ENCODE measurements around the gene NHLRC2. TPM values are rescaled to one million over a fixed set of nuclear protein-coding genes. Genes with fewer than 3 reads are reported as not detected.
A peak's percentile ranks its signal among the peaks of the same experiment; 100 is the strongest.

The NHLRC2 gene
- polyA plus RNA-seq, 3 donors: 2.8 to 6.9 (median 5.3) TPM

- 100% methylated on average over 1 of the region's 2 CpGs for WGBS (ENCODE audit: insufficient coverage)
- no peaks in the 10 kb centered on the region for H3K27me3 ChIP-seq (ENCODE audit: control insufficient read depth in 2 of 2, insufficient read depth in 2 of 2, low read length in 2 of 2)
- intact Hi-C loops (cut with micrococcal nuclease): no loop called here
- peaks cover 5% of the 10 kb centered on the region for H4K20me1 ChIP-seq (ENCODE audit: insufficient read depth, low read length)
- Mint-ChIP-seq H3K4me3 (no peak overlapping the region), H3K27ac (peak overlapping the region in 1 of 7 donors; percentile 48), H3K9me3 (peaks cover 0 to 2% (median 0%) of the 10 kb centered on the region in 7 donors), H3K36me3 (peaks cover 44 to 46% of the 10 kb centered on the region in 2 donors), H3K27me3 (ENCODE audit: low read depth in 3 of 3) (peaks cover 0 to 2% (median 0%) of the 10 kb centered on the region in 3 donors), H3K4me1 (peaks cover 7% of the 10 kb centered on the region)
- H3K4me2 ChIP-seq (replicated peaks; ENCODE audit: extremely low read depth, low read length, poor library complexity, severe bottlenecking): no peak overlapping the region
- H3K4me1 ChIP-seq (ENCODE audit: control insufficient read depth in 1 of 2, insufficient read depth in 2 of 2, low read length in 2 of 2): no peaks in the 10 kb centered on the region
- no peak overlapping the region for H3K9ac ChIP-seq (ENCODE audit: insufficient read depth, low read length, poor library complexity, severe bottlenecking)
- no peaks in the 10 kb centered on the region for H3K9me3 ChIP-seq (replicated peaks in 1 of 2; ENCODE audit: control insufficient read depth in 1 of 2, insufficient read depth in 1 of 2, low read length in 2 of 2)
- TF ChIP-seq CTCF (IDR thresholded peaks at IDR 0.05): no peak
- no peak overlapping the region for H3K4me3 ChIP-seq (replicated peaks in 1 of 3; ENCODE audit: low read depth in 2 of 3, low read length in 3 of 3)
- no peak overlapping the region for H2AFZ ChIP-seq (ENCODE audit: insufficient read depth, low read depth, low read length, poor library complexity, severe bottlenecking)
- peaks cover 23 to 67% of the 10 kb centered on the region in 2 donors for H3K36me3 ChIP-seq (replicated peaks in 1 of 2; ENCODE audit: control insufficient read depth in 1 of 2, insufficient read depth in 2 of 2, low read length in 2 of 2)
- no peak overlapping the region for H3K27ac ChIP-seq (ENCODE audit: low read depth in 1 of 2, low read length in 2 of 2)
- no peak for DNase-seq
- peaks cover 3% of the 10 kb centered on the region for H3K79me2 ChIP-seq (ENCODE audit: insufficient read depth, low read length)
Measured at GRCh38 chr10:113893570-113893969, 39.1 kb downstream of the NHLRC2 start.

DNA sequence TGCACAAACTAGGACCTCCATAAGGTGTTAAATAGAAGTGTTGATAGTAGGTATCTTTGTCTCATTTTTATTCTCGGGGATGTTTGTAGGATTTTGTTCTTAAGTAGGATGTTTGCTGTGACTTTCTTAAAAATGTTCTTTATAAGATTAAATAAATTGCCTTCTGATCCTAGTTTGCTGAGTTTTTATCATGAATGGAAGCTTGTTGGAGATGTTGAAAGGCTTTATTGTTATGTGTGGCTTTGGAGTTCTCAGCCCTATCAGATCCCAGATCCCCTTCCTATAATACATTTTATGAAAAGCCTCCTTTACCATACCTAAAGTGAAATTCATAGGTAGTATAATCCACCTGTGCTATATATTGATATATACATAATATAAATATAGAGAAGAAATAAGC, 40.1 kb downstream of the NHLRC2 start:
- no peak for DNase-seq
- Histone ChIP-seq H2AFZ (ENCODE audit: insufficient read depth, low read depth, low read length, poor library complexity, severe bottlenecking) (no peak overlapping the region), H3K4me3 (replicated peaks in 1 of 3; ENCODE audit: low read depth in 2 of 3, low read length in 3 of 3) (no peak overlapping the region), H3K4me1 (ENCODE audit: control insufficient read depth in 1 of 2, insufficient read depth in 2 of 2, low read length in 2 of 2) (no peaks in the 10 kb centered on the region), H3K27me3 (ENCODE audit: control insufficient read depth in 2 of 2, insufficient read depth in 2 of 2, low read length in 2 of 2) (no peaks in the 10 kb centered on the region), H3K27ac (ENCODE audit: low read depth in 1 of 2, low read length in 2 of 2) (no peak overlapping the region), H3K4me2 (replicated peaks; ENCODE audit: extremely low read depth, low read length, poor library complexity, severe bottlenecking) (no peak overlapping the region), H3K36me3 (replicated peaks in 1 of 2; ENCODE audit: control insufficient read depth in 1 of 2, insufficient read depth in 2 of 2, low read length in 2 of 2) (peaks cover 23 to 70% of the 10 kb centered on the region in 2 donors), H3K9me3 (replicated peaks in 1 of 2; ENCODE audit: control insufficient read depth in 1 of 2, insufficient read depth in 1 of 2, low read length in 2 of 2) (no peaks in the 10 kb centered on the region), H4K20me1 (ENCODE audit: insufficient read depth, low read length) (peaks cover 5% of the 10 kb centered on the region), H3K9ac (ENCODE audit: insufficient read depth, low read length, poor library complexity, severe bottlenecking) (no peak overlapping the region), H3K79me2 (ENCODE audit: insufficient read depth, low read length) (peaks cover 3% of the 10 kb centered on the region)
- WGBS (ENCODE audit: insufficient coverage): no CpG with 5 or more reads among the region's 1 CpG
- intact Hi-C loops (cut with micrococcal nuclease): no loop called here
- Mint-ChIP-seq H3K4me1 (peaks cover 10% of the 10 kb centered on the region), H3K9me3 (peaks cover 0 to 2% (median 0%) of the 10 kb centered on the region in 7 donors), H3K27ac (no peak overlapping the region), H3K36me3 (peaks cover 50% of the 10 kb centered on the region in 2 donors), H3K4me3 (no peak overlapping the region), H3K27me3 (ENCODE audit: low read depth in 3 of 3) (peaks cover 0 to 2% (median 0%) of the 10 kb centered on the region in 3 donors)
- TF ChIP-seq CTCF (IDR thresholded peaks at IDR 0.05): no peak

All from CD14-positive monocyte (primary cell).